Mesenteric fat pad (tissue), 1 donor: ENCODE data around the gene MUC13. TPM values are rescaled to one million over a fixed set of nuclear protein-coding genes. Genes with fewer than 3 reads are reported as not detected.
A peak's percentile ranks its signal among the peaks of the same experiment; 100 is the strongest.

Source experiments
- DNase-seq: peaks from one replicate; pipeline ENCODE4 v3.0.0-alpha.2; 2020; ENCODE audit warnings: low spot score
- total RNA-seq: library from RNA; stranded (reverse); fragmentation: NEBNext Ultra II Directional; extraction: Animal tissue kit (Norgen Biotek cat#: 25700); gene quantifications from one replicate; pipeline ENCODE4 v1.2.1, GENCODE V29; 2021
- donor health status: DM: yes; HTN: yes; CAD: no.

The MUC13 gene
- total RNA-seq, 1 donor from 2014 or later: 0.58 TPM

DNA sequence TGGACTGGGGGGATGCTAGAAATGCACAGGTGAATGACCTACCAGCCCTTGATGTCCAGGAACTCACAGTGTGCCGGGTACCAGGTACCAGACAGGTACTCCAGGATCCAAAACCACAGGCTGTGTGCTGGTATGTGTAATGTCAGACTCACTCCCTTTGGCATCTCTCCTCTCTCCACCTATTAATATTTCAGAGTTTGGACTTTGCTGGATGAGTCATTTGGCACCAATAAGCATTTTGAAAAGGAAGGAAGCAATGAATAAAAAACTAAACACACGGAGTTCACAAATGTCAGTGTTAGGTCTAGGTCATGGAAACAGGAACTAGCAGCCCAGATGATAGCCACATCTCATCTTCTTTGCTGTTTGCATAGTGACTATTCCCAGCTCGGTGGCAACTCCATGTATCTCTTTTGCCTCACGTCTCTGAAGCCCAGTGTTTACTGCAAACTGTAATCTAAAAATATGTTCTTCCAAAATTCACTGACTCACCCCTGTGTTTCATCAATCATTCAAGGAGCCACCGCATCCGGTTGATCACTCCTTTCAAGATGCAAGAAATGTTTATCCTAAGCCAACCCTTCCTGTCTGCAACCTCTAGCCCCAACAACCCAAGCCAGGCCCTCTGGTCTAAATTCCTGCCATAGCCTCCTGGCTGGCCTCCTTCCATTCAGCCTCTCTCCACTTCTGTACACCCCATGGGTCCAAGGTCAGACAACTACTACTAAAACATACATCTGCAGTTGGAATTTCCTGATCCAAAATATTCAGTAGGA lies 55.8 kb downstream of the MUC13 start:
- peak; percentile 30 for DNase-seq

DNA sequence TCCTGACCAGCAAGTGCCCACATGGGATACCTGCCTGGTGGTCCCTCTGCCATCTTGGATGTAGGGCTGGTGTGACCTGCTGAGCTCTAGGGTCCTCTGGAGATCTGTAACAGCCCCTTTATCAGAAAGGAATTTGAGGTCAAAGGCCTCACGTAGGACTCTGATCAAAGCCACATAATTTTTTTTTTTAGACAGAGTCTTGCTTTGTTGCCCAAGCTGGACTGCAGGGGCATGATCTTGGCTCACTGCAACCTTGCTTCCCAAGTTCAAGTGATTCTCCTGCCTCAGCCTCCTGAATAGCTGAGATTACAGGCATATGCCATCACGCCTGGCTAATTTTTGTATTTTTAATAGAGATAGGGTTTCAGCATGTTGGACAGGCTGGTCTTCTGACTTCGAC lies 56.9 kb downstream of the MUC13 start:
- DNase-seq: no peak

DNA sequence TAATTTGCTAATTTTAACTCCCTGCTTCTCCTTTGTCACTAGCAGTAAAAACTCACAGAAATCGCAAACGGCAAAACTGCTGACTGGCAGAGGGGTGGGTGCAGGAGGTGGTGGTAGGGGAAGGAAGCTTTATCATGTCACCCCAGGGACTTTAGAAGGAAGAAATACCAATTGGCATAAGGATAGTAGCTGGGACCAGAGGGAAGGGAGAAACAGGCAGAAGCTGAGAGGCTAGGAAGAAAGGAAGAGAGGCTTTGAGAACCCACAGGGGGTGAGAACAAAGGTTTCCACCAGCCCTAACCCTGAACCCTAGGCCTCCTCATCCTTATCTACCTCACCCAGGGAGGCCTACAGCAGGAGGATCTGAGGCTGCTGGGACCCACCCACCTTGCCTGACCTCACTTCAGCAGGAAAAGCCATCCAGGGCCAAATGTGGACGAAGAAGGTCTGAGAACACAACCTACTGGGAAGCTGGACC lies 58.1 kb downstream of the MUC13 start:
- DNase-seq: peak; percentile 45

DNA sequence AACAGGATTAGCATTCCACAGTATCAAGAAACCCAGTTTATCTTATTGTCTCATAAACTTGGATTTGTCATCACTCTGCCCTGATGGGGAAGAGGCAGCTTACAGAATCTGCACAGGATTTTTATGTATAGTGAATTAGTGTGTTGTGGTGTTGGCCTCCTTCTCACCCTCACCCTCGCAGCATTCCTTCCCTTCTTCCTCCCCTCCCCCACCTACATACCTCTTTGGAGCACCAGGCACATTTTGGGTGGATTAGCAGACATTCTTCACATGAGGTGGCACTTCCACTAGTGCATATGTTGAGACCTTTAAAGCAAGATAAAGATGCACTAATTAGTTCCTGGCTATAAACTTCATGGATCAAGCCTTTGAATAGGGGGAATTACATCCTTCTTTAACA lies 61.3 kb downstream of the MUC13 start:
- DNase-seq: peak; percentile 4

DNA sequence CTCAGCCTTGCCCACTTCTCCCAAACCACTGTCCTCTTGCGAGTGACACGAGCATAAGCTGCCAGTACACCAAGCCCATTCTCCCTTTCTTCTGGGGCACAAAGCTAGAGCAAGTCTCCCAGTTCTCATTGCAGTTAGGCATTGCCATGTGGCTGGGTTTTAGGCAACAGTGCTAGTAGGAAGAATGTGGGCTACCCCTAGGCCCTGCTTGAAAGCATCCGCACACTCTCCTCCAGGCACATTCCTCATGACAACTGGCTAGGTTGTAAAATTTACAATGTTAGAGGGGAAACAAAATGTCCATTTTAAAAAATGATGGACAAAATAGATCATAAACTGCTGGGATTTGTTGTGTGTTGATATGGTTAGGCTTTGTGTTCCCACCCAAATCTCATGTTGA lies 67.0 kb downstream of the MUC13 start:
- no peak for DNase-seq

DNA sequence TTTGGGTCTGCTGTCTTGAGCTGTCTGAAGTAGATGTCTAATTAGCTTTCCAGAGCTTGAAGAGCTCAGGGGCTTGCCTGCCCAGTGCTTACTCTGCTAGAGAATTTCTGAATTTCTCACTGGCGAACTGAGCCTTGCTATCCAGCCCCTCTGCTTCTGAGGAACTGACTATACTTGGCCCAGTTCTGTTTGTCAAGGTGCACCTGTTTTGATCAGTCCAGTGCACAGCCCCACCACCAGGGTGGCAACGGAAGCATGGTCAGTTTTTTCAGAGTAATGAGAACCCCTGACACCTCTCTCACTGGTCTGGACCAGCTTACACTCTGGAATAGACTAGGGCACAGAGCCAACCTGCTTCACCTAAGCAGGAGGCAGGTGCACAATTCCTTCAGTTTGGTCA lies 72.5 kb downstream of the MUC13 start:
- DNase-seq: no peak

DNA sequence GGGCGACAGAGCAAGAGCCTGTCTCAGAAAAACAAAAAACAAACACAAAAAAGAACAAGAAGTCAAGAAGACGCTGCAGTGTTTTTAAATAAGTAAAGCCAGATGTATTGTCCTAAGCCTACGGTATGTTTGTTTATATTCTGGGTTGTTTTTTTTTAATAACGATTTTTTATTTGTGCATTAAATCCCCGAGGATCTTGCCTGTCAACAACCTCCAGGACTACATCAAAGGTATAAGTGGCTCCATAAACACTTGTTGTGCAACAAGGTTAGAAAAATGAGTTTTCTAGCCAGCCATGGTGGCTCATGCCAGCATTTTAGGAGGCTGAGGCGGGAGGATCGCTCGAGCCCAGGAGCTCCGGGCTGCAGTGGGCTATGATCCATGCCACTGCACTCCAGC lies 73.5 kb downstream of the MUC13 start:
- DNase-seq: no peak

DNA sequence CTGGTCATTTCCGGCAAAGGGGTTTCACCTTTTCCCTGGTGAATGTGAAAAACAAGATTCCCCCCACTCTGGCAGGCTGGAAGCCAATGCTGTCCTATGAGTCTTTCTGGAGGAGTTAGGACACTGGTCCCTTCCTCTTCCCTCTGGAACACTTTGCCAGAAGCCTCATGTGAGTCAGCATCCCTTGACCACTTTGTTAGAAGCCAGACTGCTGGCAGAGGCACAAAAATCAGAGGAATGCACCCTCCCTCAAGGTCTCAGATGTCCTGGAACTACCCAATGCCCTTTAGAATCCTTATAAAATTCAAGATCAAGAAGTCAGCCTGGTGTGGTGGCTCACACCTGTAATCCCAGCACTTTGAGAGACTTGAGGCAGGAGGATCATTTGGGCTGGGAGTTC lies 74.0 kb downstream of the MUC13 start:
- no peak for DNase-seq

DNA sequence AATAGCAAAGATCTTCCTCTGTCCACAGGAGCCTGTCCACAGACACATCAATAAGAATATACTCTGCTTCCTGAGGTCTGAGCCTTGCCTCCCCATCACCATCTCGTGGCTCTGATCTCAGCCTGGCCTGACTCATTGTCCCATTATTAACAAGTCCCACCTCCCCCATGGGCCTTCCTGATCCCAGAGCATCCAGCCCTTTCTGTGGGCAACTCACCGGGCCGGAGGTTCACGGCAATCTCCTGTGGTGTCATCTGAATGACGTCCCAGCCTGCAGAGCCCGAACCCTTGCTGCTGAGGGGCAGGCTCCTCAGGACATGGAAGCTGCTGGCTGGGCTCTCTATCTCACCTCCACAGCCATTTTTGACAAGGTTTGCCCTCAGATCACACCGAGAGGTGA lies 75.5 kb downstream of the MUC13 start:
- DNase-seq: no peak

DNA sequence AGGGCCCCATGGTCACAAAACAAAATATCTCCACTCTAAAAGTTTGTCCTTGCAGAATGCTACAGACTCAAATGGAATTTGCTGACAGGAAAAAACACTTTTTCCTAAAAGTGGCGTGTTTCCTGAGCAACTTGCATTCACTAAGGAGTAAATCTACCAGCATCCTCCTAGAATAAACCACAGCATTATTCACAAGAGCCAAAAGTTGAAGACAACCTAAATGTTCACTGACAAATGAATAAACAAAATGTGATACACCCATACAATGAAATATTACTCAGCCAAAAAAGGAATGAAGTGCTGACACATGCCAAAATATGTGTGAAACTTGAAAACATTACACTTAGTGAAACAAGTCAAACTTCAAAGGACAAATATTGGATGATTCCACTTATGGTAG lies 76.3 kb downstream of the MUC13 start:
- DNase-seq: no peak

DNA sequence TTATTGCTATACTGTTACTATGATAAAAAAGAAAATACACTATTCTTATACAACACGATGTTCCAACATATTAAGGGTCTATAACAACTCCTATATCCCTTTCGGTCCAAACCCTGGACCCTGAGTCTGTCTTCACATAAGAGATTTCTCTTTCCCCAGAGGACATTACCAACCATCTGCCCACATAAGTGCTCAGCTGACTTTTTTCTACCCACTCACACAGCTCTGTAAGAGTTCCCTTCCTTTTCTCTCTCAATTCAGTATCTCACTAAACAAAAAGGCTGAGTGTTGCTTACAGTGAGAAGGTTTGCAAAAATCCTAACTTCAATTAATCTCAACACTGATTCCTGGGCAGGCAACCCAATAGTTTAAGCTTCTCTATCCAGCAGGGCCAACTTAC lies 77.9 kb downstream of the MUC13 start:
- DNase-seq: no peak

Other genes with a start within 250 kb of the MUC13 start
- gene UMPS, start 204.3 kb downstream of the MUC13 start, total RNA-seq: 20.8 TPM
- gene ITGB5, start 47.4 kb downstream of the MUC13 start, total RNA-seq: 339 TPM
- 102 TPM for gene HEG1, start 121.2 kb upstream of the MUC13 start, total RNA-seq